GM18517 (cell line): ENCODE measurements around the gene FOXP1.

Experiments used
- ATAC-seq: cut with Tn5 transposase; IDR thresholded peaks from one replicate; pipeline ENCODE4 v1.9.1; 2021; ENCODE audit warnings: mild to moderate bottlenecking, moderate library complexity; ENCODE audit not compliant: unreplicated experiment

Gene FOXP1

GRCh38 chr3:71120012-71120411 is 463.5 kb downstream of the FOXP1 start:
- ATAC-seq, result no peak

GRCh38 chr3:71119171-71119570 is 464.4 kb downstream of the FOXP1 start:
- ATAC-seq, result no peak

- ATAC-seq, result no peak
These were observed 465.1 kb downstream of the FOXP1 start for GRCh38 chr3:71118436-71118835.

- ATAC-seq, result no peak
These were observed 465.8 kb downstream of the FOXP1 start for GRCh38 chr3:71117572-71118247.

- ATAC-seq, result no peak
These were observed 468.9 kb downstream of the FOXP1 start for GRCh38 chr3:71114610-71115009.

- no peak for ATAC-seq
These were observed 471.0 kb downstream of the FOXP1 start for GRCh38 chr3:71112576-71112975.

GRCh38 chr3:71111784-71112440 is 471.6 kb downstream of the FOXP1 start:
- ATAC-seq, result no peak

GRCh38 chr3:71110385-71111222 is 472.9 kb downstream of the FOXP1 start:
- no peak for ATAC-seq

GRCh38 chr3:71109977-71110285 is 473.6 kb downstream of the FOXP1 start:
- no peak for ATAC-seq

- ATAC-seq, result no peak
These were observed 474.1 kb downstream of the FOXP1 start for GRCh38 chr3:71109241-71109976.

GRCh38 chr3:71107926-71108325 is 475.6 kb downstream of the FOXP1 start:
- ATAC-seq, result no peak

- ATAC-seq, result no peak
These were observed 478.6 kb downstream of the FOXP1 start for GRCh38 chr3:71104976-71105375.

GRCh38 chr3:71104556-71104955 is 479.0 kb downstream of the FOXP1 start:
- no peak for ATAC-seq

- no peak for ATAC-seq
These were observed 479.4 kb downstream of the FOXP1 start for GRCh38 chr3:71104121-71104541.

- ATAC-seq, result no peak
These were observed 480.1 kb downstream of the FOXP1 start for GRCh38 chr3:71103430-71103921.

GRCh38 chr3:71102111-71102983 is 481.2 kb downstream of the FOXP1 start:
- no peak for ATAC-seq

- ATAC-seq, result no peak
These were observed 481.9 kb downstream of the FOXP1 start for GRCh38 chr3:71101626-71102025.

- ATAC-seq, result no peak
These were observed 482.5 kb downstream of the FOXP1 start for GRCh38 chr3:71101014-71101413.

- ATAC-seq, result no peak
These were observed 483.4 kb downstream of the FOXP1 start for GRCh38 chr3:71099997-71100719.
